ENCODE measurements around the gene DMBT1.
"Not testable (repeated sequence)": the region's sequence is repeated elsewhere in the genome, so short reads cannot be mapped to it uniquely, and the experiment has no call there.

Gene DMBT1

DNA sequence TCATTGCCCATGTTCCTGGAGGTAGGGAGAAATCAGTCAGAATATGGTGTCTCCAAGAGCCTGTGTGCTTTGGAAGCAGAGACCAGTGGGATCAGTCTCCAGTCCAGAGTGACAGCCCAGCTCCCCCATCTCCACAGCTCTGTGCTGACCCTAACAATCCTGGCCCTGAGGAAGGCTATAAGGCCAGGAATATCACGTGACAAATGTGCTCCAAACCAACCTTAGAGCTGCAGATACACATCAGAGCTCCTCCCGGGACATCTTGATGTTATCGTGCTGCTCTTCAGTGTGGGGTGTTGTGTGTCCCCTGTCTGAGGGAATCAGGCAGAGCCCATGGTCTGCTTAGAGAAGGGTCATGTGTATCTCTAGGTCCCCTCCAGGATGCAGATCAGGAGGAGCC is 15.2 kb downstream of the DMBT1 start:
- H3K4me3 ChIP-seq (ENCODE audit: low read length), result no peak overlapping the region
- DNase-seq (ENCODE audit: low read depth), result no peak
- TF ChIP-seq, protein P1, sequence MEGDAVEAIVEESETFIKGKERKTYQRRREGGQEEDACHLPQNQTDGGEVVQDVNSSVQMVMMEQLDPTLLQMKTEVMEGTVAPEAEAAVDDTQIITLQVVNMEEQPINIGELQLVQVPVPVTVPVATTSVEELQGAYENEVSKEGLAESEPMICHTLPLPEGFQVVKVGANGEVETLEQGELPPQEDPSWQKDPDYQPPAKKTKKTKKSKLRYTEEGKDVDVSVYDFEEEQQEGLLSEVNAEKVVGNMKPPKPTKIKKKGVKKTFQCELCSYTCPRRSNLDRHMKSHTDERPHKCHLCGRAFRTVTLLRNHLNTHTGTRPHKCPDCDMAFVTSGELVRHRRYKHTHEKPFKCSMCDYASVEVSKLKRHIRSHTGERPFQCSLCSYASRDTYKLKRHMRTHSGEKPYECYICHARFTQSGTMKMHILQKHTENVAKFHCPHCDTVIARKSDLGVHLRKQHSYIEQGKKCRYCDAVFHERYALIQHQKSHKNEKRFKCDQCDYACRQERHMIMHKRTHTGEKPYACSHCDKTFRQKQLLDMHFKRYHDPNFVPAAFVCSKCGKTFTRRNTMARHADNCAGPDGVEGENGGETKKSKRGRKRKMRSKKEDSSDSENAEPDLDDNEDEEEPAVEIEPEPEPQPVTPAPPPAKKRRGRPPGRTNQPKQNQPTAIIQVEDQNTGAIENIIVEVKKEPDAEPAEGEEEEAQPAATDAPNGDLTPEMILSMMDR (conservative IDR thresholded peaks at IDR 0.05; ENCODE audit: low read length), result no peak

DNA sequence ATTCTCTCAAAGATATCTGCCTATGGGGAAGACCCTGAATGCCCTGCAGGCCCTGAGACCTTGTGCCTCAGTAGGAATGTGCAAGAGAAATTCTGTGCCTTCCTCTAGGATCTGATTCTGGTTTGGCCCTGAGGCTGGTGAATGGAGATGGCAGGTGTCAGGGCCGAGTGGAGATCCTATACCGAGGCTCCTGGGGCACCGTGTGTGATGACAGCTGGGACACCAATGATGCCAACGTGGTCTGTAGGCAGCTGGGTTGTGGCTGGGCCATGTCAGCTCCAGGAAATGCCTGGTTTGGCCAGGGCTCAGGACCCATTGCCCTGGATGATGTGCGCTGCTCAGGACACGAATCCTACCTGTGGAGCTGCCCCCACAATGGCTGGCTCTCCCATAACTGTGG is 15.7 kb downstream of the DMBT1 start:
- H3K4me3 ChIP-seq (ENCODE audit: low read length), result no peak overlapping the region
- TF ChIP-seq, protein P1 (conservative IDR thresholded peaks at IDR 0.05; ENCODE audit: low read length), result no peak
- DNase-seq (ENCODE audit: low read depth), result no peak

DNA sequence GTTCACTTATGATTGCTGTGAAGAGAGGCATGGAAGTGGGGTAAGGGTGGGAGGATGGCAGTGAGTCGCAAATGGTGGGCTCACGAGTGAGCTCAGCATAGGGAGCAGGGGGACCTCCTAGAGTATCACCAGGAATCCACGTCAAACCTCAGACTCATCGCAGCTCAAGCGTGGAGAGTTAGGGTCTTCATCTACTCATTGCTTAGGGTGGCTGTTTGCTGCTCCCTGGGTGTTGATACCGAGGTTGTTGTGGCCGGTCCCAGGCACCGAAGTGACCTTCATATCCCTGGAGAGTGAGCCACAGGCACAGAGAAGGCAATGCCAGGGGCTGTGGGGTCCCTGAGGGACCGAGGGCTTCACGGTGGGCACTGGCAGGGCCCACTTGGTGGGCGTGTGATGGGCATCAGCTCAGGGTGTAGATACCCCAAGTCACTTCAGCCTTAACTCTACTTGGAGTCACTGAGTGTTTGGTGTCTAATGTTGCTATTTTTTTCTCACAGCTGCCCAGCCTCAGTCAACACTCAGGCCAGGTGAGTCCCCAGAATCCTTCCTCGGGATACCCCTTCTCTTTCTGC is 16.8 kb downstream of the DMBT1 start:
- H3K4me3 ChIP-seq (ENCODE audit: low read length), result no peak overlapping the region
- TF ChIP-seq, protein P1 (conservative IDR thresholded peaks at IDR 0.05; ENCODE audit: low read length), result no peak
- DNase-seq (ENCODE audit: low read depth), result no peak

DNA sequence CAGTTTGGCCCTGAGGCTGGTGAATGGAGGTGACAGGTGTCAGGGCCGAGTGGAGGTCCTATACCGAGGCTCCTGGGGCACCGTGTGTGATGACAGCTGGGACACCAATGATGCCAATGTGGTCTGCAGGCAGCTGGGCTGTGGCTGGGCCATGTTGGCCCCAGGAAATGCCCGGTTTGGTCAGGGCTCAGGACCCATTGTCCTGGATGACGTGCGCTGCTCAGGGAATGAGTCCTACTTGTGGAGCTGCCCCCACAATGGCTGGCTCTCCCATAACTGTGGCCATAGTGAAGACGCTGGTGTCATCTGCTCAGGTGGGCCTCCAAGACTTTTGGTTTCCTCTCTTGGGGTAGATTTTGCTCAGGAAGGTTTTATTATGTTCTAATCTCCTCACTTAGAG is 25.5 kb downstream of the DMBT1 start:
- not testable (repeated sequence) for DNase-seq (ENCODE audit: low read depth); H3K4me3 ChIP-seq (ENCODE audit: low read length)

DNA sequence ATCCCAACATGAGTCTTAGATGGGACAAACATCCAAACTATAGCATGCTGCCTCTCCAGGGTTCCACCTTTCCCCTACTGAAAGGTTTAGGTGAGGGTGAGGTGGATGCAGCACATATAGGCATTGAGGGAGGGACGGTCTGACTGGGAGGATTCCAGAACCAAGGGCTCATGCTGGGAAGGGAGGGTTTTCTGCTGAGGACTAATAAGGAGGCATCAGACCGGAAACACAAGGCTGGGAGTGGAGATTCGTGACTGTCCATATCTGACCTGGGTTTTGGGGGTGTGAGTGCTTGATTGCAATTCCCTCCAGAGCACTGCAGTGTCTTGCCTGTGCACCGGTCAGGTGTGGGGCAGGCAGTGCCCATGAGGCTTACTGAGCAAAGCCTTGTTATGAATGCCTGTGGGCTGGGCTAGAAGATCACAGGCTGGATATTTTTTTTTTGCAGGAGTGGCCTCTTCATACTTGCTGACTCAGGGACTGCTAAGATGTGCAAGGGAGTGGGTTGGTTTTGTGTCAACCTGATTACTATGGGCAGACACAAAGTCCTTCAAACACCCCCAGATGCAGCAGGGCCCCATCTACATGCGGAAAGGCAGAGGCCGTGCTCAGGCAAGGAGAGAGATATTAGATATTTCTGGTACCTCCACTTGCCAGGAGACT is 26.7 kb downstream of the DMBT1 start:
- no peak for DNase-seq (ENCODE audit: low read depth)
- TF ChIP-seq, protein P1 (conservative IDR thresholded peaks at IDR 0.05; ENCODE audit: low read length), result no peak
- H3K4me3 ChIP-seq (ENCODE audit: low read length), result no peak overlapping the region

DNA sequence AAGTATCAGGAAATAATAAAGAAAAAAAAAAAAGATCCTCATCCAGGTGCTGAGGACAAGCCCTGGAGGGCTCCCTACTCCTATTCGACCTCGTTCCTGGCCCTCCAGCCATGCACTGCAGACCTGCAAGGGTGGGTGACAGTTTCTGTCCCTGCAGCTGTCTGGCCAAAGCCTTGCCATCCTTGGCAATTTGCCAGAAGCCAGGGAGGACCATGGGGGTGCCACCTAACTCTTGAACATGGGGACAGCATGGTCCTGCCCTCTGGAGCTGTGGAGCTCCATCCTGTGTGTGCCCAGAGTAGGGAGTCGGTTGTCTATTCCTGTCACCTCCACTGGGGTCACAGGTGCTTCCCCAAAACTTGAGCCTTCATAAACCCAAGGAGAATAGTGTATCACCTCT is 27.8 kb downstream of the DMBT1 start:
- no peak for DNase-seq (ENCODE audit: low read depth)
- TF ChIP-seq, protein P1 (conservative IDR thresholded peaks at IDR 0.05; ENCODE audit: low read length), result no peak
- no peak overlapping the region for H3K4me3 ChIP-seq (ENCODE audit: low read length)

DNA sequence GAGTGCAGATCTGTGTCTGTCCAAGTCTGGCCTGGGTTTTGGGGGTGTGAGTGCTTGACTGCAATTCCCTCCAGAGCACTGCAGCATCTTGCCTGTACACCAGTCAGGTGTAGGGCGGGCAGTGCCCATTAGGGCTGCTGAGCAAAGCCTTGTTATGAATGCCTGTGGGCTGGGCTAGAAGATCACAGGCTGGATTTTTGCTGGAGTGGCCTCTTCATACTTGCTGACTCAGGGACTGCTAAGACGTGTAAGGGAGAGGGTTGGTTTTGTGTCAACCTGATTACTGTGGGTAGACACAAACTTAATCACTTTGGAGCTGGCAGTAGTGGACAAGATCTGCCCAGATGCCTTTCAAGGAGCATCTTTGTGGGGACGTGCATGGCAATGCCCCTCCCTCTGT is 29.6 kb downstream of the DMBT1 start:
- TF ChIP-seq, protein P1 (conservative IDR thresholded peaks at IDR 0.05; ENCODE audit: low read length), result no peak
- no peak overlapping the region for H3K4me3 ChIP-seq (ENCODE audit: low read length)
- DNase-seq (ENCODE audit: low read depth), result no peak

Measured in AG10803 (cell line).